GM12873 (cell line): ENCODE measurements around the gene TMEM221.

Source experiments
- CTCF ChIP-seq: IDR thresholded peaks from 2 replicates; pipeline ENCODE4 v1.5.1; 2012; ENCODE audit warnings: low read depth, mild to moderate bottlenecking, moderate library complexity, low read length, control low read depth; ENCODE audit not compliant: insufficient read depth; ENCODE audit errors: missing control alignments

TMEM221 gene

GRCh38 chr19:17389957-17390664 is 58.4 kb downstream of the TMEM221 start:
- peak; percentile 8 for TF ChIP-seq CTCF

GRCh38 chr19:17389288-17389687 is 59.2 kb downstream of the TMEM221 start:
- TF ChIP-seq CTCF: no peak

GRCh38 chr19:17385878-17386611 is 62.4 kb downstream of the TMEM221 start:
- TF ChIP-seq CTCF: peak; percentile 98
